Glomerular endothelial cell (primary cell): ENCODE data around the gene HAUS7. TPM values are rescaled to one million over a fixed set of nuclear protein-coding genes. Genes with fewer than 3 reads are reported as not detected.

Experiments used
- DNase-seq: peaks from one replicate; pipeline ENCODE4 v3.0.0-alpha.2; 2011; ENCODE audit warnings: low read depth, low spot score; ENCODE audit errors: extremely low read depth
- total RNA-seq: library from RNA; depleted of rRNA; stranded (reverse); fragments of >200 nt; gene quantifications from 2 replicates; pipeline ENCODE4 v1.2.3, GENCODE V29; 2015

The HAUS7 gene
- total RNA-seq, 1 donor from 2014 or later: 20.2 TPM

- DNase-seq: no peak
Measured at GRCh38 chrX:153499876-153500275, 29.5 kb upstream of the HAUS7 start.

GRCh38 chrX:153499341-153499740 is 29.0 kb upstream of the HAUS7 start:
- no peak for DNase-seq

- DNase-seq: no peak
Measured at GRCh38 chrX:153498453-153498852, 28.1 kb upstream of the HAUS7 start.

- DNase-seq: no peak
Measured at GRCh38 chrX:153496590-153496959, 26.2 kb upstream of the HAUS7 start.

- DNase-seq: no peak
Measured at GRCh38 chrX:153495903-153496589, 25.7 kb upstream of the HAUS7 start.

- DNase-seq: no peak
Measured at GRCh38 chrX:153495362-153495751, 25.0 kb upstream of the HAUS7 start.

- no peak for DNase-seq
Measured at GRCh38 chrX:153494541-153495361, 24.4 kb upstream of the HAUS7 start, which contains the start of gene BGN. TSS of gene BGN (plus strand) at chrX:153494980. CDS start at chrX:153504632, 9,652 bp downstream.

- DNase-seq: no peak
Measured at GRCh38 chrX:153494061-153494460, 23.7 kb upstream of the HAUS7 start.

- no peak for DNase-seq
Measured at GRCh38 chrX:153493085-153493484, 22.7 kb upstream of the HAUS7 start.

GRCh38 chrX:153492543-153492942 is 22.2 kb upstream of the HAUS7 start:
- no peak for DNase-seq

- no peak for DNase-seq
Measured at GRCh38 chrX:153491918-153492317, 21.5 kb upstream of the HAUS7 start.

- DNase-seq: no peak
Measured at GRCh38 chrX:153491351-153491914, 21.1 kb upstream of the HAUS7 start.

- DNase-seq: no peak
Measured at GRCh38 chrX:153490217-153490930, 20.0 kb upstream of the HAUS7 start.

- no peak for DNase-seq
Measured at GRCh38 chrX:153488231-153488914, 18.0 kb upstream of the HAUS7 start.

GRCh38 chrX:153487590-153488071 is 17.3 kb upstream of the HAUS7 start:
- DNase-seq: no peak

- DNase-seq: no peak
Measured at GRCh38 chrX:153486171-153486570, 15.8 kb upstream of the HAUS7 start.

- no peak for DNase-seq
Measured at GRCh38 chrX:153485396-153486080, 15.2 kb upstream of the HAUS7 start.

GRCh38 chrX:153482376-153483015 is 12.1 kb upstream of the HAUS7 start:
- DNase-seq: no peak

- no peak for DNase-seq
Measured at GRCh38 chrX:153481043-153481442, 10.7 kb upstream of the HAUS7 start.
